ENCODE measurements around the gene SSR1.

SSR1 gene

DNA sequence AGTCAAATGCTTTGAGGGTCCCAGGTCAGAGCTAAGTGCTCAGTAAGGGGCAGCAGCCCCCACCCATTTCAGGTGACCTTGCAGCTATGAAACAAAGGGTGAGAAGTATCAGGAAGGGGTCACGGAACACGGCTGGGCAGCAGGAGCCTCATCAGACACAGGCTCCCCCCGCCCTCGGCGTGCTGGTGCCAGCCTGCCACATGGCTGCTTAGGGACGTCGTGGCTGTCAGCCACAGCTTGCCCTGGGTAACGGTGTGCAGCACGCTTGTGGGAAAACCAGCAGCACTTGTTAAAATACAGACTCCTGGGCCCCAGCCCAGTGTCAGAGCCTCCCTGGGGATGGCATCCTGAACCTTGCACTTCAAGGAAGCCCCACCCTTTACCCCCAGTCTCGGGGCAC, 39.3 kb downstream of the SSR1 start:
- Histone ChIP-seq H3K4me3 (ENCODE audit: low read depth, low read length, poor library complexity, severe bottlenecking) (no peak overlapping the region), H3K4me1 (ENCODE audit: insufficient read depth, low read length, severe bottlenecking) (peaks cover 24% of the 10 kb centered on the region), H4K20me1 (ENCODE audit: insufficient read depth, low read length) (no peaks in the 10 kb centered on the region), H3K9ac (ENCODE audit: low read length) (no peak overlapping the region), H3K4me2 (ENCODE audit: low read length) (no peak overlapping the region), H3K27ac (ENCODE audit: low read depth, low read length, poor library complexity, severe bottlenecking) (no peak overlapping the region), H2AFZ (ENCODE audit: low read length) (no peak overlapping the region), H3F3A (ENCODE audit: insufficient read depth, low read length) (no peaks in the 10 kb centered on the region), H3K27me3 (ENCODE audit: insufficient read depth, low read length) (no peaks in the 10 kb centered on the region), H3K79me2 (ENCODE audit: insufficient read depth, low read length) (no peaks in the 10 kb centered on the region), H3K9me3 (ENCODE audit: low read length) (no peaks in the 10 kb centered on the region), H3K36me3 (ENCODE audit: insufficient read depth, low read length) (no peaks in the 10 kb centered on the region), H3K9me2 (ENCODE audit: low read depth, low read length) (no peaks in the 10 kb centered on the region)
- TF ChIP-seq, protein P1, sequence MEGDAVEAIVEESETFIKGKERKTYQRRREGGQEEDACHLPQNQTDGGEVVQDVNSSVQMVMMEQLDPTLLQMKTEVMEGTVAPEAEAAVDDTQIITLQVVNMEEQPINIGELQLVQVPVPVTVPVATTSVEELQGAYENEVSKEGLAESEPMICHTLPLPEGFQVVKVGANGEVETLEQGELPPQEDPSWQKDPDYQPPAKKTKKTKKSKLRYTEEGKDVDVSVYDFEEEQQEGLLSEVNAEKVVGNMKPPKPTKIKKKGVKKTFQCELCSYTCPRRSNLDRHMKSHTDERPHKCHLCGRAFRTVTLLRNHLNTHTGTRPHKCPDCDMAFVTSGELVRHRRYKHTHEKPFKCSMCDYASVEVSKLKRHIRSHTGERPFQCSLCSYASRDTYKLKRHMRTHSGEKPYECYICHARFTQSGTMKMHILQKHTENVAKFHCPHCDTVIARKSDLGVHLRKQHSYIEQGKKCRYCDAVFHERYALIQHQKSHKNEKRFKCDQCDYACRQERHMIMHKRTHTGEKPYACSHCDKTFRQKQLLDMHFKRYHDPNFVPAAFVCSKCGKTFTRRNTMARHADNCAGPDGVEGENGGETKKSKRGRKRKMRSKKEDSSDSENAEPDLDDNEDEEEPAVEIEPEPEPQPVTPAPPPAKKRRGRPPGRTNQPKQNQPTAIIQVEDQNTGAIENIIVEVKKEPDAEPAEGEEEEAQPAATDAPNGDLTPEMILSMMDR (IDR thresholded peaks at IDR 0.05; ENCODE audit: low read length), result no peak
- no peak for TF ChIP-seq EZH2 (IDR thresholded peaks at IDR 0.05; ENCODE audit: borderline replicate concordance, low read length)

DNA sequence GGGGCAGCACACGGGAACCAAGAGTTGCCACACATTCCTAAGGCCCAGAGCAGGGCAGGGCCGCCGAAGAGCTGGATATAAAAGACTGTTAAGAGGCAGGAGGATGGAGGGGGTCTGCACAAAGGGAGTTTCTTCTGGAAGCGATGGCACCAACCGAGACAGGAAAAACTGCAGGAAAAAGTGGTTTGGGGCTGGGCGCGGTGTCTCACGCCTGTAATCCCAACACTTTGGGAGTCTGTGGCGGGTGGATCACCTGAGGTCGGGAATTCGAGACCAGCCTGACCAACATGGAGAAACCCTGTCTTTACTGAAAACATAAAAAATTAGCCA, 41.8 kb downstream of the SSR1 start:
- H4K20me1 ChIP-seq (ENCODE audit: insufficient read depth, low read length), result no peaks in the 10 kb centered on the region
- no peaks in the 10 kb centered on the region for H3K4me1 ChIP-seq (ENCODE audit: insufficient read depth, low read length, severe bottlenecking)
- H3K9me2 ChIP-seq (ENCODE audit: low read depth, low read length), result no peaks in the 10 kb centered on the region
- H2AFZ ChIP-seq (ENCODE audit: low read length), result no peak overlapping the region
- TF ChIP-seq, protein P1 (IDR thresholded peaks at IDR 0.05; ENCODE audit: low read length), result no peak
- TF ChIP-seq EZH2 (IDR thresholded peaks at IDR 0.05; ENCODE audit: borderline replicate concordance, low read length), result no peak
- no peak overlapping the region for H3K9ac ChIP-seq (ENCODE audit: low read length)
- H3K4me2 ChIP-seq (ENCODE audit: low read length), result no peak overlapping the region
- H3K27ac ChIP-seq (ENCODE audit: low read depth, low read length, poor library complexity, severe bottlenecking), result no peak overlapping the region
- H3K9me3 ChIP-seq (ENCODE audit: low read length), result no peaks in the 10 kb centered on the region
- peaks cover 3% of the 10 kb centered on the region; the same call in 1 of the 2 replicates for H3K27me3 ChIP-seq (ENCODE audit: insufficient read depth, low read length)
- no peak overlapping the region for H3K4me3 ChIP-seq (ENCODE audit: low read depth, low read length, poor library complexity, severe bottlenecking)
- H3K79me2 ChIP-seq (ENCODE audit: insufficient read depth, low read length), result no peaks in the 10 kb centered on the region
- no peaks in the 10 kb centered on the region; the same call in 1 of the 2 replicates for H3K36me3 ChIP-seq (ENCODE audit: insufficient read depth, low read length)
- H3F3A ChIP-seq (ENCODE audit: insufficient read depth, low read length), result no peaks in the 10 kb centered on the region

DNA sequence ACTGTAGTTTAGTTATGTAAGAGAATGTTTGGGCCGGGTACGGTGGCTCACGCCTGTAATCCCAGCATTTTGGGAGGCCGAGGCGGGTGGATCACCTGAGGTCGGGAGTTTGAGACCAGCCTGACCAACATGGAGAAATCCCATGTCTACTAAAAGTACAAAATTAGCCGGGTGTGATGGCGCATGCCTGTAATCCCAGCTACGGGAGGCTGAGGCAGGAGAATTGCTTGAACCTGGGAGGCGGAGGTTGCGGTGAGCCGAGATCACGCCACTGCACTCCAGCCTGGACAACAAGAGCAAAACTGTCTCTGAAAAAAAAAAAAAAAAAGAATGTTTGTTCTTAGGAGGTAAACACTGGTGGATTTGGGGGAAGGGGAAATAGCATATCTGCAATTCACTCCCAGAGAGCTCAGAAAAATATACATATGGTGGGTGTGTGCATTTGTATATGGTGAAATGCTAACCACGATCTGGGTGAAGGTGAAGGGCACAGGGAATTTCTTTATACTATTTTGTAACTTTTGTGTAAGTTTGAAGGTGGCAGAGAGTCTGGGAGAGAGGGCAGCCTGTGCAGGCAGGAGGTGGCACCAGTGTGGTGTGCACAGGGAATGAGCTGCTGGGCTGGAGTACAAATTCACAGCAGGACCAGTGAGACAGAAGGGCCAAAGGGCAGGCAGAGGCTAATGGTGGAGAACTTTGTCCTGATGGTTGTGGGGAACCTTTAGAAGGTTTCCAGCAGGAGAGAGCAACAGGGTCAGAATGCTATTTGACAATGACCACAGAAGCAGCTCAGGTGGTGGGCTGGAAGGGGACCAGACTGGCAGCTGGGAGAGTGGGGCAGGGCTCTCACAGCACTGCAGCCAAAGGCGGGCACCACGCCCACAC, 42.4 kb downstream of the SSR1 start:
- Histone ChIP-seq H3K79me2 (ENCODE audit: insufficient read depth, low read length) (no peaks in the 10 kb centered on the region), H2AFZ (ENCODE audit: low read length) (no peak overlapping the region), H3K36me3 (ENCODE audit: insufficient read depth, low read length) (no peaks in the 10 kb centered on the region; the same call in 1 of the 2 replicates), H3K4me3 (ENCODE audit: low read depth, low read length, poor library complexity, severe bottlenecking) (no peak overlapping the region), H3K9me3 (ENCODE audit: low read length) (no peaks in the 10 kb centered on the region), H3F3A (ENCODE audit: insufficient read depth, low read length) (no peaks in the 10 kb centered on the region), H3K9me2 (ENCODE audit: low read depth, low read length) (no peaks in the 10 kb centered on the region), H3K27ac (ENCODE audit: low read depth, low read length, poor library complexity, severe bottlenecking) (no peak overlapping the region), H3K4me1 (ENCODE audit: insufficient read depth, low read length, severe bottlenecking) (no peaks in the 10 kb centered on the region), H3K4me2 (ENCODE audit: low read length) (no peak overlapping the region), H3K9ac (ENCODE audit: low read length) (no peak overlapping the region), H4K20me1 (ENCODE audit: insufficient read depth, low read length) (no peaks in the 10 kb centered on the region), H3K27me3 (ENCODE audit: insufficient read depth, low read length) (peaks cover 8% of the 10 kb centered on the region; the same call in 1 of the 2 replicates)
- TF ChIP-seq EZH2 (IDR thresholded peaks at IDR 0.05; ENCODE audit: borderline replicate concordance, low read length), result no peak
- TF ChIP-seq, protein P1 (IDR thresholded peaks at IDR 0.05; ENCODE audit: low read length), result no peak

Measured in OCI-LY1 (cell line).